ENCODE results near the gene ITPR2. TPM values are rescaled to one million over a fixed set of nuclear protein-coding genes. Genes with fewer than 3 reads are reported as not detected.

Gene ITPR2
- total RNA-seq, 4 donors from 2014 or later, result 34.1 to 53.0 (median 41.0) TPM

- TF ChIP-seq, protein P1, sequence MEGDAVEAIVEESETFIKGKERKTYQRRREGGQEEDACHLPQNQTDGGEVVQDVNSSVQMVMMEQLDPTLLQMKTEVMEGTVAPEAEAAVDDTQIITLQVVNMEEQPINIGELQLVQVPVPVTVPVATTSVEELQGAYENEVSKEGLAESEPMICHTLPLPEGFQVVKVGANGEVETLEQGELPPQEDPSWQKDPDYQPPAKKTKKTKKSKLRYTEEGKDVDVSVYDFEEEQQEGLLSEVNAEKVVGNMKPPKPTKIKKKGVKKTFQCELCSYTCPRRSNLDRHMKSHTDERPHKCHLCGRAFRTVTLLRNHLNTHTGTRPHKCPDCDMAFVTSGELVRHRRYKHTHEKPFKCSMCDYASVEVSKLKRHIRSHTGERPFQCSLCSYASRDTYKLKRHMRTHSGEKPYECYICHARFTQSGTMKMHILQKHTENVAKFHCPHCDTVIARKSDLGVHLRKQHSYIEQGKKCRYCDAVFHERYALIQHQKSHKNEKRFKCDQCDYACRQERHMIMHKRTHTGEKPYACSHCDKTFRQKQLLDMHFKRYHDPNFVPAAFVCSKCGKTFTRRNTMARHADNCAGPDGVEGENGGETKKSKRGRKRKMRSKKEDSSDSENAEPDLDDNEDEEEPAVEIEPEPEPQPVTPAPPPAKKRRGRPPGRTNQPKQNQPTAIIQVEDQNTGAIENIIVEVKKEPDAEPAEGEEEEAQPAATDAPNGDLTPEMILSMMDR (IDR thresholded peaks at IDR 0.05; ENCODE audit: low read depth), result no peak
Observed at GRCh38 chr12:26828280-26829073, 4.5 kb downstream of the ITPR2 start.

- TF ChIP-seq, protein P1 (IDR thresholded peaks at IDR 0.05; ENCODE audit: low read depth), result no peak
Observed at GRCh38 chr12:26826437-26826836, 6.6 kb downstream of the ITPR2 start.

DNA sequence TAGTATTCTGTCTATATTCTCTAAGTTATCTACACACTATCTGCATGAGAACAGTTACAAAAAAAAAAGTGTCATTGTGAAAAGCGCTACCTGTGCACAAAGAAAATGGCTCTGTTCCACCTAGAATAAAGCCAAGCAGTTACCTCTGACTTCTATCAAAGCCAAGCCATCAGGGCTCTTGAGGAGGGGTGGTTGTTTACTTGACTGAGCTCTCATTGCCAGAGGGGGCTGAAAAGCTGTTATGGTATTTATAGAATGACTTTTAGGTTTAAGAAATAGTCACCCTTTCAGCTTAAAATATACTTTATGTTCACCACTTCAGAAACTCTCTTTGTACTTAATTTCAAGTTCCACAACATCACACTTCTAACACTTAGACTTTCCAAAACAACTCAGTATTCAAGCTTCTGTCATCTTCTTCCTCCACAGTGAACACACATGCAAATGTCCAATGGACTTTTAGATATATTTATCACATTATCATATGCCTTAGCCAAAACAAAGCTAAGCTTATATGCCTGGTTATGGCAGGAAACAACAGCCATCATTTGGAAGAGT lies 7.5 kb downstream of the ITPR2 start:
- TF ChIP-seq, protein P1 (IDR thresholded peaks at IDR 0.05; ENCODE audit: low read depth), result no peak

GRCh38 chr12:26823390-26823789 lies 9.6 kb downstream of the ITPR2 start:
- TF ChIP-seq, protein P1 (IDR thresholded peaks at IDR 0.05; ENCODE audit: low read depth), result no peak

- TF ChIP-seq, protein P1 (IDR thresholded peaks at IDR 0.05; ENCODE audit: low read depth), result no peak
Observed at GRCh38 chr12:26822026-26822425, 11.0 kb downstream of the ITPR2 start.

DNA sequence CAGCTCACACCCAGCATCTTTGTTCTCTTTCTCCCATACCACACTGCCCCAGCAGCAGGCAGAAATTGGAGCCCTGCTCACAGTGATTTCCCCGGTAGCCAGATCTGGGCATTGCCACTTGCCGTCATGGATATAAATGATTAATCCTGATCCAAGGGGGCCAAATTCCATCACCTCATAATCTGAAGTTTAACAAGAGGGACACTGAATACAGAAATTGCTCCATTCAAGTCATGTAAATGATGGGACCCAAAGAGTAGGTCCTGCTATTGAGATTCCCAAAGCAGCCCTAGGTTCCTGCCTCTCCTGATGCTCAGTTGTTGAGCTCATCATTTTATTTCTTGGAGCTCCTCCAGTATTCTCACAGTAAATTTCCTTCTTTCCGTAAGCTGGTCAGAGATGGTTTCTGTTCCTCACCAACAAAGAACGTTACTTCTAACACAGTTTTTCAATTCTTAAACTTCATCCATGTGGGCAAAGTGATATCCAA lies 11.7 kb downstream of the ITPR2 start:
- TF ChIP-seq, protein P1 (IDR thresholded peaks at IDR 0.05; ENCODE audit: low read depth), result no peak

DNA sequence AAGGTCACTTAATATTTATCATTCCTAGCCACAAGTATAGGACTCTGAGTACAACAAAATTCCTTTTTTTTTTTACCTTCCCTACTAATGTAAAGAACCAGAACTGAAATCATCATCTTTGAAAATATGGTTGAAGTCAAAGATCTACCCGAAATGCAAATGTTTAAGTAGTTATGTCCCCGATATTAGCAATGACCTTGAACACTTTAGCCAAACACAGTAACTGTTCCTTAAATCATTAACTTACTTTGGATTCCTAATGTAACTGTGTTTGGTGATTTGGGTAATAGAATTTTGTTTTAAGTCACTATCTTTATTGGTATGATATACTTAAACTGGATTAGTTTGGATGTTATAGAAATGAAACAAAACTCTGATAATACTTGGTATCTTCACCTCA lies 14.4 kb downstream of the ITPR2 start:
- TF ChIP-seq, protein P1 (IDR thresholded peaks at IDR 0.05; ENCODE audit: low read depth), result no peak
